Vagina (tissue), 2 donors: Measurements from ENCODE around the gene SERINC5.

Source experiments
- CTCF ChIP-seq, 3 experiments: fragments of 450-650 bp in 2 of 3; fragments of 200-600 bp in 1 of 3; sonication (generic) in 1 of 3; IDR thresholded peaks; one replicate each; pipeline ENCODE4 v1.5.1; 2017 to 2019; ENCODE audit warnings: antibody characterized with exemption in 3 of 3, mild to moderate bottlenecking in 2 of 3, moderate library complexity in 2 of 3
- POLR2A ChIP-seq, 2 donors: fragments of 450-650 bp; IDR thresholded peaks; one replicate each; pipeline ENCODE4 v1.6.1; 2017; ENCODE audit warnings: antibody characterized with exemption in 2 of 2, mild to moderate bottlenecking in 2 of 2, moderate library complexity in 2 of 2

DNA sequence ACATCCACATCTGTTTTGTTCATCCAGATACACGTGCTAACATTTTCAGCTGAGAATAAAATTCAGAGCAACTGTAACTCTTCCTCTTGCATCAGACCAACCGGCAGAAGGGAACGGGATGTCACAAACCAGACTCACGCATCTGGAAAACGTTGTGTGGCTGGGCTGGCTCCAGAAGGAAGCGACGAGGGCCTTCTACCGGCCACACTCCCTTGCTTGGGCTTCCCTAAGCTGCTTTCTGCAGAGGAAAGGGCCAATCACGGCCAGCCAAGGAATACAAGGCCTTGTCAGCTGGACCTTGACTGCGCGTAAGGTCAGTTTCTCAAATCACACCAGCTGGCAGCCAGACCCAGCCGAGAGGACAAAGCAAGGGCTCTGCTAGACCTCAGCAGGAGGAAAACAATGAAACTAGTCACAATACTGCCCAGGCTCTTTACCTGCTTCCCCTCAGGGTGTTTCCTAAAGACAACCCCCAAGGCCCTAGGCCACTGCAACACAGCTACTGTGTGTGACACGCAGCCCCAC is 114.6 kb downstream of the SERINC5 start:
- TF ChIP-seq POLR2A (IDR thresholded peaks at IDR 0.05) (no peak), CTCF (IDR thresholded peaks at IDR 0.05) (no peak)
